NB4 (cell line): ENCODE results near the gene STARD13.

Source experiments
- MYC ChIP-seq: IDR thresholded peaks from 2 replicates; pipeline ENCODE4 v1.6.1; 2011; ENCODE audit warnings: low read depth, low read length
- POLR2A ChIP-seq: IDR thresholded peaks from 2 replicates; pipeline ENCODE4 v1.6.1; 2011; ENCODE audit warnings: mild to moderate bottlenecking; ENCODE audit not compliant: insufficient read length; ENCODE audit errors: extremely low read depth
- TF ChIP-seq, protein P1 (sequence below): IDR thresholded peaks from one replicate; pipeline ENCODE4 v1.5.1; 2012; ENCODE audit warnings: low read depth, low read length
- TF ChIP-seq, protein P2 (sequence below): IDR thresholded peaks from 2 replicates; pipeline ENCODE4 v1.6.1; 2011; ENCODE audit warnings: low read depth, low read length

DNA sequence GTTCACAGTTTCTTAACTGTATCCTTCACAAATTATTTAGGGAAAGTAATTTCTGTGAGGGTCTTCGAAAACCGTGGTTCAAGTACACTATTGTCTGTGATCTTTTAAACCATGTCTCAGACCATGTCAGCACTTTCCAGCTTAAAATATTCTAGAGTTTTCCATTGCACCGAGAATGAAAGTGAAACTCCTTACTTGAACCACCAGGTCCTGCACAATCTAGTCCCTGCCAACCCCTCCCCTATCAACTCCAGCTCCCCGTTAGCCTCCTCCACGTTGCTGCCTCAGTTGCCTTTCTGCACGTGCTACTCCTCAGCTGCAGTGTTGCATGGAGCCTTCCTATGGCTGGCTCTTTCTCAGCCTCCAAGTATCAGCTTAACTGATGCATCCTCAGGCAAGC is 7.2 kb upstream of the STARD13 start:
- TF ChIP-seq, protein P1, sequence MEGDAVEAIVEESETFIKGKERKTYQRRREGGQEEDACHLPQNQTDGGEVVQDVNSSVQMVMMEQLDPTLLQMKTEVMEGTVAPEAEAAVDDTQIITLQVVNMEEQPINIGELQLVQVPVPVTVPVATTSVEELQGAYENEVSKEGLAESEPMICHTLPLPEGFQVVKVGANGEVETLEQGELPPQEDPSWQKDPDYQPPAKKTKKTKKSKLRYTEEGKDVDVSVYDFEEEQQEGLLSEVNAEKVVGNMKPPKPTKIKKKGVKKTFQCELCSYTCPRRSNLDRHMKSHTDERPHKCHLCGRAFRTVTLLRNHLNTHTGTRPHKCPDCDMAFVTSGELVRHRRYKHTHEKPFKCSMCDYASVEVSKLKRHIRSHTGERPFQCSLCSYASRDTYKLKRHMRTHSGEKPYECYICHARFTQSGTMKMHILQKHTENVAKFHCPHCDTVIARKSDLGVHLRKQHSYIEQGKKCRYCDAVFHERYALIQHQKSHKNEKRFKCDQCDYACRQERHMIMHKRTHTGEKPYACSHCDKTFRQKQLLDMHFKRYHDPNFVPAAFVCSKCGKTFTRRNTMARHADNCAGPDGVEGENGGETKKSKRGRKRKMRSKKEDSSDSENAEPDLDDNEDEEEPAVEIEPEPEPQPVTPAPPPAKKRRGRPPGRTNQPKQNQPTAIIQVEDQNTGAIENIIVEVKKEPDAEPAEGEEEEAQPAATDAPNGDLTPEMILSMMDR: no peak
- TF ChIP-seq POLR2A (no peak), MYC (no peak)
- TF ChIP-seq, protein P2, sequence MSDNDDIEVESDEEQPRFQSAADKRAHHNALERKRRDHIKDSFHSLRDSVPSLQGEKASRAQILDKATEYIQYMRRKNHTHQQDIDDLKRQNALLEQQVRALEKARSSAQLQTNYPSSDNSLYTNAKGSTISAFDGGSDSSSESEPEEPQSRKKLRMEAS: no peak
